ENCODE results near the gene TEX10.

- TF ChIP-seq CTCF (IDR thresholded peaks at IDR 0.05), result no peak
- no peak for TF ChIP-seq POLR2A (IDR thresholded peaks at IDR 0.05)
Observed at GRCh38 chr9:100306283-100306682, 46.5 kb downstream of the TEX10 start.
